GM19099 (cell line): ENCODE measurements around the gene ANTKMT.
A peak's percentile ranks its signal among the peaks of the same experiment; 100 is the strongest.

Experiments
- POLR2A ChIP-seq: IDR thresholded peaks from 3 replicates; pipeline ENCODE4 v1.6.1; 2011; ENCODE audit warnings: low read depth; ENCODE audit not compliant: insufficient read length; ENCODE audit errors: extremely low read depth

The ANTKMT gene

GRCh38 chr16:720990-721764, at the start of gene ANTKMT:
ANTKMT (plus strand) TSS chr16:721146; CDS start chr16:721275, 129 bp downstream.
- peak; percentile 96 for TF ChIP-seq POLR2A

GRCh38 chr16:671353-672131, 49.4 kb upstream of the ANTKMT start:
- TF ChIP-seq POLR2A = no peak

- TF ChIP-seq POLR2A = no peak
These were observed 48.6 kb upstream of the ANTKMT start for GRCh38 chr16:672371-672770.

GRCh38 chr16:672851-673250, 48.1 kb upstream of the ANTKMT start:
- no peak for TF ChIP-seq POLR2A

- no peak for TF ChIP-seq POLR2A
These were observed 47.5 kb upstream of the ANTKMT start for GRCh38 chr16:673399-673991.

- no peak for TF ChIP-seq POLR2A
These were observed 46.6 kb upstream of the ANTKMT start for GRCh38 chr16:674214-674881.

GRCh38 chr16:674968-675883, 45.7 kb upstream of the ANTKMT start, which contains the start of gene RHBDL1:
RHBDL1 (plus strand) TSS chr16:675671; CDS start chr16:675791, 120 bp downstream.
- no peak for TF ChIP-seq POLR2A

GRCh38 chr16:675884-676564, 44.9 kb upstream of the ANTKMT start:
- TF ChIP-seq POLR2A = no peak

GRCh38 chr16:676565-676902, 44.4 kb upstream of the ANTKMT start:
- no peak for TF ChIP-seq POLR2A

- TF ChIP-seq POLR2A = no peak
These were observed 44.0 kb upstream of the ANTKMT start for GRCh38 chr16:676913-677312.

- no peak for TF ChIP-seq POLR2A
These were observed 43.4 kb upstream of the ANTKMT start for GRCh38 chr16:677316-678190.

GRCh38 chr16:678209-678857, 42.6 kb upstream of the ANTKMT start:
- no peak for TF ChIP-seq POLR2A
